ENCODE results near the gene TXLNG.

Gene TXLNG

GRCh38 chrX:16868920-16869319, 82.7 kb downstream of the TXLNG start:
- TF ChIP-seq, protein P1, sequence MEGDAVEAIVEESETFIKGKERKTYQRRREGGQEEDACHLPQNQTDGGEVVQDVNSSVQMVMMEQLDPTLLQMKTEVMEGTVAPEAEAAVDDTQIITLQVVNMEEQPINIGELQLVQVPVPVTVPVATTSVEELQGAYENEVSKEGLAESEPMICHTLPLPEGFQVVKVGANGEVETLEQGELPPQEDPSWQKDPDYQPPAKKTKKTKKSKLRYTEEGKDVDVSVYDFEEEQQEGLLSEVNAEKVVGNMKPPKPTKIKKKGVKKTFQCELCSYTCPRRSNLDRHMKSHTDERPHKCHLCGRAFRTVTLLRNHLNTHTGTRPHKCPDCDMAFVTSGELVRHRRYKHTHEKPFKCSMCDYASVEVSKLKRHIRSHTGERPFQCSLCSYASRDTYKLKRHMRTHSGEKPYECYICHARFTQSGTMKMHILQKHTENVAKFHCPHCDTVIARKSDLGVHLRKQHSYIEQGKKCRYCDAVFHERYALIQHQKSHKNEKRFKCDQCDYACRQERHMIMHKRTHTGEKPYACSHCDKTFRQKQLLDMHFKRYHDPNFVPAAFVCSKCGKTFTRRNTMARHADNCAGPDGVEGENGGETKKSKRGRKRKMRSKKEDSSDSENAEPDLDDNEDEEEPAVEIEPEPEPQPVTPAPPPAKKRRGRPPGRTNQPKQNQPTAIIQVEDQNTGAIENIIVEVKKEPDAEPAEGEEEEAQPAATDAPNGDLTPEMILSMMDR (IDR thresholded peaks at IDR 0.05; ENCODE audit: low read depth, low read length), result no peak
- DNase-seq (ENCODE audit: low read depth, low spot score), result no peak
- H3K4me3 ChIP-seq (ENCODE audit: low read depth, low read length), result peak overlapping the region; percentile 85
- in situ Hi-C loops (cut with HindIII; ENCODE audit: low sequenced_read_pairs), result no loop called here

DNA sequence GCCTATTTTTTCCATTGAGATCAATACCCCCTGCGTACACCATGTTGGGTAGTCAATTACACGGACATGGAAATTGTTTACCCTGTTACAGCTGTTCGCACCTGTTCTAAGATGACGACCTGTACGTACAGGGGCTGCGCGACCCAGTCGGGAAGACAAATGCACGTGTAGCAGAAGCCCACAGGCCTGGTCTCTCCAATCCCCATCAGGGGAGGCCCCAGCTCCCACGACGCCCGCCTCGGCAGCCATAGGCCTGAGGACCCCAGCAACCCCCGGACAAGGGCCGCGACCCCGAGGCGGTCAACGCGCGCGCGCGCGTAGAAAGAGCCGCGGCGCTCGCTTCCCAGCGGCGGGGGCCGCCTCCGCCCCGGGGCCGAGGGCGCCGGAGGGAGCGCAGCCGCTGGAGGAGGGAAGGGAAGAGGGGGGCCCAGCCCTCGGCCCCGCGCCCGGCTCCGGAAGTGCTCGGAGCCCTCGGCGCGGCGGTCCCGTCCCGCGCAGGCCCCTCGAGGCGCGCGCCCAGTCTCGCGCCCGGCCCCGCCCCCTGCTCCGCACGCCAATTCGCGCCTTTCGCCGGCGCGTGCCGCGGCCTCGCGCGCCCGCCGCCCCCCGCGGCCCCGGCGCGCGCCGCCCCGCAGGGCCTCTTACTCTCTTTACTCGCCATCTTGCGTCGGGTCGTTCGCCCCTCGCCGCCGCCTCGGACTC, 83.3 kb downstream of the TXLNG start:
- H3K4me3 ChIP-seq (ENCODE audit: low read depth, low read length), result peak overlapping the region; percentile 85
- in situ Hi-C loops (cut with HindIII; ENCODE audit: low sequenced_read_pairs), result no loop called here
- TF ChIP-seq, protein P1 (IDR thresholded peaks at IDR 0.05; ENCODE audit: low read depth, low read length), result no peak
- DNase-seq (ENCODE audit: low read depth, low spot score), result peak; percentile 5

DNA sequence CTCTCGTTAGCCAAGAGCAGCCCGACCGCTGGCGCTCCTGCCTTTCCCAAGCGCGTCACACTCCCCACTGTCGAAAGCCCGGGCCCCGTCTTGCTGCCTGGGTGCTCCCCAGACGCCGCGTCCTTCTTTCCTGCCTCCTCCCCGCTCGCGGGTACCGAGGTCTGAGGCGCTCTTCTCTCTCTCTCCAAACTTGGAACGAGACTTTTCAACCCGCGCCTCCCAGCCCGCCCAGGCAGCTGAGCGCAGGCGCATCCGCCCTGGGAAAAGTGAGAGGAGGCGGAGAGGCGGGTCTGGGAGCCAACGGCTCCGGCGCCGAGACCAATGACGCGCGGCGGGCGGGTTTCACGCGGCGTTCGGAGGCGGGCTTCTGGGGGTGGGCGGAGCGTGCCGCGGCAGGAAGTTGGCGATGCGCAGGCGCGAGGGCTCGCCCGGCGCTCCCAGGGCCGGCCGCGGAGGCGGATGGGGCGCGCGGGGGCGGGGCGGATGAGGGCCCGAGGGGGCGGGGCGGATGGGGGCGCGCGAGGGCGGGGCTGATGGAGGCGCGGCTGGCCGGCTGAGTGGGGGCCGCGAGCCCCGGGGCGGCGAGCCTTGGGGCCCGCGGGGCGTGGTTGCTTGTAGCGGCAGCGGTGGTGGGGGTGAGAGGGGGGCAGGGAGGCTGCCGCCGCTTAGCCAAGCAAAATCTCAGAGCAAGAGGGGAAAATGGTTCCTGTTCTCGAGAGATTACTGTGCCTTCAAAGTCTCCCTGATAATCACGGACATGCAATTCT, 84.0 kb downstream of the TXLNG start, which contains the start of gene RBBP7:
Gene RBBP7, minus strand, starts transcription at position 268 of the 767 bp plus-strand sequence. CDS start 309 bp downstream, outside the sequence.
- peak within 1 kb of the TSS; percentile 85 for H3K4me3 ChIP-seq (ENCODE audit: low read depth, low read length)
- TF ChIP-seq, protein P1 (IDR thresholded peaks at IDR 0.05; ENCODE audit: low read depth, low read length), result no peak
- in situ Hi-C loops (cut with HindIII; ENCODE audit: low sequenced_read_pairs), result no loop called here
- DNase-seq (ENCODE audit: low read depth, low spot score), result peak; percentile 95

GRCh38 chrX:16870862-16871815, 84.9 kb downstream of the TXLNG start:
- DNase-seq (ENCODE audit: low read depth, low spot score), result no peak
- in situ Hi-C loops (cut with HindIII; ENCODE audit: low sequenced_read_pairs), result no loop called here
- TF ChIP-seq, protein P1 (IDR thresholded peaks at IDR 0.05; ENCODE audit: low read depth, low read length), result no peak
- peak overlapping the region; percentile 43 for H3K4me3 ChIP-seq (ENCODE audit: low read depth, low read length)

DNA sequence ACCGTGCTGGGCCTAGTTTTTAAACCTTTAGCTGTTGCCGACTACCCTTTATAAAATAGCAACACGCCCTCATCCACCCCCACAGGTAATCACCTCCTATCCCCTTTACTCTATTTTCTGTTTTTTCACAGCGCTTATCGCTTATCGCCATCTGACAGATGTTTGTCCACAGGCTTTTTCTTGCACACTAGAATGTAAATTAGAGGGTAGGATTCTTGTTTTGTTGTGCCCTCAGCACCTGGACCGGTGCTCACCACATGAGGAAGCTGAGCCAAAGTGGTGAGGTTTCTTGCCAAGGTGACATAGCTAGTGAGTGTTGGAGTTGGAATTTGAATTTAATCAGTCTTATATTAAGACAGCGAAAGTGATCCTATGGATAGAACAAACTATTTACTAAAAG, 86.8 kb downstream of the TXLNG start:
- in situ Hi-C loops (cut with HindIII; ENCODE audit: low sequenced_read_pairs), result no loop called here
- TF ChIP-seq, protein P1 (IDR thresholded peaks at IDR 0.05; ENCODE audit: low read depth, low read length), result no peak
- no peak for DNase-seq (ENCODE audit: low read depth, low spot score)
- no peak overlapping the region for H3K4me3 ChIP-seq (ENCODE audit: low read depth, low read length)
